A549 (cell line): ENCODE data around the gene SMPD1.

Experiments
- BHLHE40 ChIP-seq: IDR thresholded peaks from 2 replicates; pipeline ENCODE4 v1.6.1; 2012; ENCODE audit warnings: low read depth, low read length, inconsistent platforms
- EP300 ChIP-seq, 2 experiments: fragments of >200 bp; sonication (Bioruptor Twin); formaldehyde crosslinking; IDR thresholded peaks; 2 replicates in 1 of 2; 3 replicates in 1 of 2; pipeline ENCODE4 v1.6.1; 2016 to 2017
- FOSL2 ChIP-seq, 2 experiments: fragments of 450-650 bp in 1 of 2; fragments of >200 bp in 1 of 2; sonication (Bioruptor Twin) in 1 of 2; formaldehyde crosslinking; IDR thresholded peaks; 2 replicates each; pipeline versions ENCODE4 v1.5.0 to v1.6.1; 2016 to 2020; ENCODE audit warnings: mild to moderate bottlenecking in 1 of 2, moderate library complexity in 1 of 2
- JUN ChIP-seq, 2 experiments: fragments of >200 bp; sonication (Bioruptor Twin); formaldehyde crosslinking; IDR thresholded peaks; 2 replicates in 1 of 2; 3 replicates in 1 of 2; pipeline ENCODE4 v1.6.1; 2016 to 2017
- MAFK ChIP-seq: fragments of 450-650 bp; IDR thresholded peaks from 2 replicates; pipeline ENCODE4 v1.6.1; 2014; ENCODE audit not compliant: partially characterized antibody
- NPAS2 ChIP-seq: fragments of 250-450 bp; sonication (Bioruptor Pico); IDR thresholded peaks from 2 replicates; pipeline ENCODE4 v1.8.0; 2022; ENCODE audit warnings: mild to moderate bottlenecking, moderate library complexity, borderline replicate concordance
- NR3C1 ChIP-seq: fragments of >200 bp; sonication (Bioruptor Twin); formaldehyde crosslinking; IDR thresholded peaks from 3 replicates; pipeline ENCODE4 v1.6.1; 2017
- POLR2A ChIP-seq: IDR thresholded peaks from 2 replicates; pipeline ENCODE4 v1.6.1; 2012; ENCODE audit warnings: mild to moderate bottlenecking, low read length
- RAD21 ChIP-seq, 2 experiments: fragments of >200 bp in 1 of 2; sonication (Bioruptor Twin) in 1 of 2; formaldehyde crosslinking in 1 of 2; IDR thresholded peaks in 1 of 2; conservative IDR thresholded peaks in 1 of 2; 2 replicates in 1 of 2; 3 replicates in 1 of 2; pipeline ENCODE4 v1.6.1; 2012 to 2018; ENCODE audit warnings: inconsistent platforms in 1 of 2
- RCOR1 ChIP-seq: fragments of 150-350 bp; IDR thresholded peaks from 2 replicates; pipeline ENCODE4 v1.6.1; 2014; ENCODE audit warnings: antibody characterized with exemption, low read length, low read depth
- RNF2 ChIP-seq: fragments of 200-600 bp; sonication (generic); IDR thresholded peaks from 2 replicates; pipeline ENCODE4 v1.6.1; 2016; ENCODE audit warnings: low read depth, mild to moderate bottlenecking, antibody characterized with exemption, moderate library complexity, borderline replicate concordance
- TP53 ChIP-seq: fragments of 250-450 bp; sonication (Bioruptor Pico); IDR thresholded peaks from 2 replicates; pipeline ENCODE4 v1.5.0; 2021; ENCODE audit warnings: mild to moderate bottlenecking, moderate library complexity
- TF ChIP-seq, protein P1 (sequence below): IDR thresholded peaks from 2 replicates; pipeline ENCODE4 v1.6.1; 2012
- TF ChIP-seq, protein P2 (sequence below): fragments of >200 bp; sonication (Bioruptor Twin); formaldehyde crosslinking; IDR thresholded peaks from 3 replicates; pipeline ENCODE4 v1.5.1; 2016

DNA sequence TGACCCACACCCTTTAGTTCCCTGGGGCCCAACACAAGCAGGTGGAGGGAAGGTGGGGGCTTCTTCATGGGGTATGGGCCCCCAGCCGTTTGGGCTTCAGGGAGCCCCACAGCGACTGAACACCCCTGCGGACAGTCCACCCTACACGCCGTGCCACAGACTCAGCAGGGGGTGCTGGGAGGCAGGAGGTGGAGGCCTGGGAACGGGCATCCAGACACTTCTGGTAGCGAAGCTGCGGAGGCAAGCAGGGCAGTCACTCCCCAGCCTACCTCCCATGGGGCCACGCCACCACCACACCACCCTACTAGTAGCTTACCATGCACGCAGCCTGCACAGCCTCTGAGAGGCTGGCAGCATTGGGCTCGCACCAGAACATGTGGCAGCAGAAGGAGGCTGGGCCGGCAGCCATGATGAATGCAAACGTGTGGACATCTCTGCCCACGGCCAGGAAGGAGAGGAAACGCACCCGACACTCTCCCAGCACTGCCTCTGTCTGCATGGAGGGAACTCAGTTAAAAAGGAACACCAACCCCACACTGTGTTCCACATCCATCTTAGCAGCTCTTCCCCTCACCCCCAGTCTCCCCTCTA lies 5.3 kb downstream of the SMPD1 start:
- TF ChIP-seq POLR2A (no peak), MAFK (no peak), NPAS2 (CRISPR knock-in tag) (no peak), TP53 (CRISPR knock-in tag) (no peak), JUN (IDR thresholded peaks at IDR 0.05) (no peak), RAD21 (conservative IDR thresholded peaks at IDR 0.05 in 1 of 2, IDR thresholded peaks at IDR 0.05 in 1 of 2) (no peak), FOSL2 (IDR thresholded peaks at IDR 0.05) (no peak), FOSL2 (CRISPR knock-in tag; IDR thresholded peaks at IDR 0.05) (no peak), RNF2 (no peak), NR3C1 (no peak), EP300 (IDR thresholded peaks at IDR 0.05) (no peak), BHLHE40 (no peak), RCOR1 (no peak)
- TF ChIP-seq, protein P1, sequence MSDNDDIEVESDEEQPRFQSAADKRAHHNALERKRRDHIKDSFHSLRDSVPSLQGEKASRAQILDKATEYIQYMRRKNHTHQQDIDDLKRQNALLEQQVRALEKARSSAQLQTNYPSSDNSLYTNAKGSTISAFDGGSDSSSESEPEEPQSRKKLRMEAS, result no peak
- TF ChIP-seq, protein P2, sequence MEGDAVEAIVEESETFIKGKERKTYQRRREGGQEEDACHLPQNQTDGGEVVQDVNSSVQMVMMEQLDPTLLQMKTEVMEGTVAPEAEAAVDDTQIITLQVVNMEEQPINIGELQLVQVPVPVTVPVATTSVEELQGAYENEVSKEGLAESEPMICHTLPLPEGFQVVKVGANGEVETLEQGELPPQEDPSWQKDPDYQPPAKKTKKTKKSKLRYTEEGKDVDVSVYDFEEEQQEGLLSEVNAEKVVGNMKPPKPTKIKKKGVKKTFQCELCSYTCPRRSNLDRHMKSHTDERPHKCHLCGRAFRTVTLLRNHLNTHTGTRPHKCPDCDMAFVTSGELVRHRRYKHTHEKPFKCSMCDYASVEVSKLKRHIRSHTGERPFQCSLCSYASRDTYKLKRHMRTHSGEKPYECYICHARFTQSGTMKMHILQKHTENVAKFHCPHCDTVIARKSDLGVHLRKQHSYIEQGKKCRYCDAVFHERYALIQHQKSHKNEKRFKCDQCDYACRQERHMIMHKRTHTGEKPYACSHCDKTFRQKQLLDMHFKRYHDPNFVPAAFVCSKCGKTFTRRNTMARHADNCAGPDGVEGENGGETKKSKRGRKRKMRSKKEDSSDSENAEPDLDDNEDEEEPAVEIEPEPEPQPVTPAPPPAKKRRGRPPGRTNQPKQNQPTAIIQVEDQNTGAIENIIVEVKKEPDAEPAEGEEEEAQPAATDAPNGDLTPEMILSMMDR, result no peak
